Stimulated activated CD8-positive, alpha-beta memory T cell treated with anti-CD3 and anti-CD28 coated beads, Interleukin-12 subunit alpha, Interleukin-12 subunit beta, amount 100 ng/mL, for 24 hours (primary cell): ENCODE results near the gene SLIT1.

Experiments
- DNase-seq: peaks from one replicate; pipeline ENCODE4 v3.0.0-alpha.2; 2020; ENCODE audit errors: extremely low read depth

Gene SLIT1

DNA sequence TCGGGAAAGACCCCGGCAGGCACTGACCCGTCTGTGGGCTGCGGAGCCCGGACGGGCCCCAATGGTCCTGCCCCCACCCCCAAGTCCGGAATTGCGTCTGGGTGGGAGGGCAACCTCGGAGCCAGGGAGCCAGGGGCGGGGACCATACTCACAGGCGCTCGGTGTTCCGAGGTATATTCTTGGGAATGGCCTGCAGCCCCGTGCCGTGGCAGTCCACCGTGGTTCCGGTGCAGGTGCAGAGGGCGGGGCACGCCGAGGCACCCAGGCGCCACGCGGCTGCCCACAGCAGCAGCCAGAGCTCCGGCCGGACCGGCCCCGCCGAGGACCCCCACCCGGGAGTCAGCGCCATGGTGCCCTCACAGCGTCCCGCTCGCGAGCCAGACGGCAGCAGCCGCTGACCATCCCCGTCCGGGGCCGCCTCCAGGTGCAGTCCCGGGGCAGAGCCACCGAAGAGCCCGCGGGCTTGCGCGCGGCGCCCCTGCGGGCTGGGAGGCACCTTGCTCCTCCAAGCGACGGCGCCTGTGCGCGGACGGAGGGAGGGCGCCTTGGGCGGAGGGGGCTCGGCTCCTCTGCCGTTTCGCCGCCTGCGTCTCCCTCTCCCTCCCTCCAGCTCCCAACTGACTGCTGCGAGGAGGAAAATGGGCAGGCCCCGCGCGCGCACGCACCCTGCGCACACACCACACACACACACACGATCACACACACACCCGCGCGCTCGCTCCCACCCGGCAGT is at the start of gene SLIT1:
TSS of gene SLIT1 (minus strand) at position 634 of the 733 bp plus-strand sequence. CDS start at position 349, 285 bp downstream.
- DNase-seq: no peak

DNA sequence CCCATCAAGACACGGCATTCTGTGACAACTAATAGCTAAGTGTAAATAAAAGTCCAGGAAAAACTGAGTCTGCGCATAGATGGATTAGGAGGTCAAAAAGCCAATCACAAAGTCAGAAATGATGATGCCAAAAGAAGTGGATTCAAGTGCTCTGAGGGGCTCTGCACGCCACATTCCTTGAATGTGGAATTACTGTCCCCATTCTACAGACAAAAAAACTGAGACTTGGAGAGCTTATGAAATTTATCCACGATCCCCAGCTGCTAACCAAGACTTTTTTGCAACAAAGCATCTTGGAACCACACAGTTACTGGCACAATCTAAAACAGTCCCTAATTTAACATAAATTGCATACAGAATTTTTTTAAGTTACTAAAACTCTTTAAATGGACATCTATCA is 49.6 kb upstream of the SLIT1 start:
- no peak for DNase-seq

- no peak for DNase-seq
Measured at GRCh38 chr10:97234400-97234799, 48.6 kb upstream of the SLIT1 start.

DNA sequence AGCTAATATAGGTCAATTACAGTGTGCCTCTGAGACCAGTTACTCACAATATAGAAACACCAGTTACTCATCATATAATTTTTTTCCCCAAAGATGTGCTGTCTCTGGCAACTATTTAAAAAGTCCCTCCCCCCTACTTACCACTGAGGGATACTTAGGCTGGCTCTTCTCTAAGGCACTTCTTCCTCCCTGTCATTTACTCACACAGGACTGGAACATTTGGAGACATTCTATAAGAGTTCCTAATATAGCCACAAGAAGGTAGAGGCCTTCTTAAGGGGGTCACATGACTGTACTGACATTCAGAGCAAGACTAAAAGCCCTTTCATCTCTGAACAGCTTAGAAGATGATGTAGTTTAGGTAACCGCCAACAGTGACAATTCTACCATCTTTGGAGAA is 44.4 kb upstream of the SLIT1 start:
- no peak for DNase-seq

- no peak for DNase-seq
Measured at GRCh38 chr10:97229322-97230015, 43.7 kb upstream of the SLIT1 start.

DNA sequence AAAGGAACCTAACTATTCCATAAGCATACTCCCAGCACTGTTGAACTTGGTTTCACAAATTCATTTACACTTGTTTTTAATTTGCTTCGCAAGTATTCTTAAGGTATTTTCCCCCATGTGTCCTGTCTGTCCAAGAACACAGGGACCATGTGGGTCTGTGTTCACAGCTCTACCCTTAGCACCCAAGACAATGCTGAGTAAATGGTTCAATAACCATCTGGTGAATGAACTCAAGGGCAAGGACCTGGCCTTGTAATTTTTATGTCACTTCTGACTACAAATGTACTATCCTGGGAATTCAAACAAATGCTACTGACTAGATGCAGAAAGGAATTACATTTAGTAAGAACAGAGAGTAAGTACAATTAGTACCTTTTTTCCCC is 43.0 kb upstream of the SLIT1 start:
- no peak for DNase-seq

GRCh38 chr10:97228130-97228774 is 42.5 kb upstream of the SLIT1 start:
- DNase-seq: no peak

GRCh38 chr10:97226398-97226797 is 40.6 kb upstream of the SLIT1 start:
- no peak for DNase-seq

DNA sequence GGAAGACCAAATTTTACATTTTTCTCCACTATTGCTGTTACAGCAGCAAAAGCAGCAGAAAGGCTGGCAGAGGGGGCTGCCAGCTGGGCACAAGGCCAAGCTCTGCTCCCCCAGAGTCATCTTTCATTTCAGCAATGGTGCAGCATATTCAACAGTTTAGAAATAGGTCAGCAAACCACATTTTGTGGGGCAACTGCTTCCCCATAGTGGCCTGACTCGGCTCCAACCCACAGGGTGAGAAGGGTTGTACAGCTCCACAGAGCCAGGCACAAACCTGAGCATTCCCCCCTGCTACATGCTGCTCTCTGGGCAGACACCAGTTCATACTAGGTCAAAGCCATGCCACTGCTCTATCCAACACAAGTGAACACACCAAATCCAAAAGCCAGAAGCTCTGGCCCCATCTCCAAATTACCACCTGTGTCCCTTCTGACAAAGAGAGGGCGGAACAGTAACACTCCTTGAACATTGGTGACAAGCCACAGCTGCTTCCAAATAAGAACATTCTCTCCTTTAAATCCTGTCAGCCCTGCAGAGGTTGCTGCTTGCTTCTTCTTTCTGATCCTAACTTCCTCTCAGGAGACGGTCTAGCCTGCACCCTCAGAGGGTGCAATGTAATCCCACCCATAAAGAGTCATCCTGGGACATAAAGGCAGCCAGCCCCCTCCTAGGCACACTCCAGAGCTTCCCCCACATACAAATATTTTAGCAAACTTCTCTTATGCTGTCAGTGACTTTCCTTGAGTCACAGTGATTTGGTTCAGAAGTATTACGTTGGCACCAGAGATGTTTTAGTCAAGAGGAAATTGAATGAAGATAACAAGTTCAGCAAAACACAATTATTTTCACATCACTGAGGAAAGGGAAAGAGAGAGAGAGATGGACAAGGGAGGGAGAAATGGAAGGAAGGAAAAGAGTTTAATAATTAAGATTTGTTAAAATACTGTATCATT is 39.0 kb upstream of the SLIT1 start:
- DNase-seq: no peak

DNA sequence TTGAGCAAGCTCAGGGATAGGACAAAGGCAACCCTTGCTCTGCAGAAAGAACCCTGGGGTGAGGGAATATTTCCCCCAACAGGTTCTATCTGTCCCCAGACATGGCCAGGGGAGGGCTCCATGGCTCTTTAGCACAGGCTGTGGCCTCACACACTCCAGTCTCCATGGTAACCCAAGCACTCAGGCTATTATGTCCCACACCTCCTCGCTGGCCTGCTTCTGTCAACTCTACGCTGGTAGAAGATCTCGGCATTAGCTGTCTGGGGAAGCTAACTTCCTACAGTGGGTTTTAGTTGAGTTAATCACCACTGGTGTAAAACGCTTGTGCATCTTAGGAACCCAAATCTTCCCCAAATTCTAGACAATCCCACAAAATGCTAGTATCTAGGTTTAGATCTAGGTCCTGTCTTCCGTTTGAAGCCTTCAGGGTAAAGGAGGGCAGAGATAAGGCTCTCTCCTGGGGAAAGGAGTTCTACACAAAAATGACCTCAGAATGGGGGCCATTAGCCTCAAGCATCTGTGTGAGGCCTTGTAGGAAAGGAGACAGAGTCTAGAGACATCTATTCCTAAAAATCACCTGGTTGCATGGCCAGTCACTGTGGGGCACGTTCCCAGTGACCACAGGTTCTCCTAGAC is 36.7 kb upstream of the SLIT1 start:
- no peak for DNase-seq

GRCh38 chr10:97220355-97220754 is 34.6 kb upstream of the SLIT1 start:
- no peak for DNase-seq

GRCh38 chr10:97217299-97217698 is 31.5 kb upstream of the SLIT1 start:
- DNase-seq: no peak

GRCh38 chr10:97215619-97216260 is 30.0 kb upstream of the SLIT1 start:
- DNase-seq: no peak

DNA sequence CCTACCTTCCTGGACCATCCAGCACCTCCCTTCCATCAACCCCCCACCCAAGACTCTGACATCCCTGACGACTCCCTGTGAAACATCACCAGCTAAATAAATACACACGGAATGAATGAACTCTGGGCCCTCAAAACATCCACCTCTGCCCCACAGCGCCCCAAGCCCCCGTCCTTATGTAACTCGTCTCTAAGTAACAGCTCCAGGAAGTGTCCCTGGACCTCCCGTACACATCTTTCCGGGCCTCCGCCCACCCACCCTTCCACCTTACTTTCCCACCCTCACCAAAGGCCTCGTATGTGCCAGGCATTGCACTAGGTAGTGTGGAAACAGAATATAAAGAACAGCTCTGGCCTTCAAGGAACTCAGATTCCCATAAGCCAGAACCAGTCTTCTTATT is 27.7 kb upstream of the SLIT1 start:
- no peak for DNase-seq

DNA sequence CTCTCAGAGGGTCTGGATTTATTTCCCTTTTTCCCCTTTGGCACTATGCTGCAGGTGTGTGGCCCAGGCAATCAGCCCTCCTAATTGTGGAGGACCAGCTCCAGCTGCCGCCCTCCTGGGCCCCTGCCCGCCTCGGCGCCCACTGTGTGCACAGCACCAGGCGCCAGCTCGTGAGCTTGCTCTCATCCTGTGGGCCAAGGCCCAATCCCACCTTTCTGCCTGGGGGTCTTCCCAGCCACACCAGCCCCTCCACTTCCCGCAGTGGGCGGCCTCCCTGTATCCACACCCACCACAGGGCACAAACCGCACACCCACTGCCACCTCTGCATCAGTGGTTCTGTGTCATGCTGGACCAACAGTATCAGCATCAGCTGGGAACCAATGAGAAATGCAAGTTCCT is 25.5 kb upstream of the SLIT1 start:
- no peak for DNase-seq

DNA sequence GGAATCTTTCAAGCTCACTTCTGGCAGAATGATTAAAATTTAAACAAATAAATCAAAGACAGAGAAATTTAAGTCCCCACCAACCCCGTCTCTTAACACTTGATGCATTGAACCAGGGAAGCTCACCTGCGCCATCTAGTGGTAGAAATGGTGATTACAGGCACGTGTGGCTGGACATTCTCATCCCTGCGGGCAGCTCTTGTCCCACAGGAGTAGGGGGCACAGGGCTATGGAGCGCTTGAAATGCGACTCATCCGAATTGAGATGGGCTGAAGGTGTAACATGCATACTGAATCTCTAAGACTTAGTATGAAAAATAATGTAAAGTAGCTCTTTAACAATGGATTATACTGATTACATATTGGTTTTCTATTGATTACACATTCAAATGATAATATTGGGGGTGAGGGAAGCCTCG is 24.8 kb upstream of the SLIT1 start:
- DNase-seq: no peak

- no peak for DNase-seq
Measured at GRCh38 chr10:97207756-97208346, 22.1 kb upstream of the SLIT1 start.

GRCh38 chr10:97207131-97207530 is 21.4 kb upstream of the SLIT1 start:
- no peak for DNase-seq

- no peak for DNase-seq
Measured at GRCh38 chr10:97204826-97205679, 19.3 kb upstream of the SLIT1 start.

- no peak for DNase-seq
Measured at GRCh38 chr10:97203220-97203619, 17.5 kb upstream of the SLIT1 start.
